ENCODE measurements around the gene GLMP. TPM values are rescaled to one million over a fixed set of nuclear protein-coding genes. Genes with fewer than 3 reads are reported as not detected.
A peak's percentile ranks its signal among the peaks of the same experiment; 100 is the strongest.

The GLMP gene
- total RNA-seq, 1 experiment from 2014 or later = 60.3 TPM

DNA sequence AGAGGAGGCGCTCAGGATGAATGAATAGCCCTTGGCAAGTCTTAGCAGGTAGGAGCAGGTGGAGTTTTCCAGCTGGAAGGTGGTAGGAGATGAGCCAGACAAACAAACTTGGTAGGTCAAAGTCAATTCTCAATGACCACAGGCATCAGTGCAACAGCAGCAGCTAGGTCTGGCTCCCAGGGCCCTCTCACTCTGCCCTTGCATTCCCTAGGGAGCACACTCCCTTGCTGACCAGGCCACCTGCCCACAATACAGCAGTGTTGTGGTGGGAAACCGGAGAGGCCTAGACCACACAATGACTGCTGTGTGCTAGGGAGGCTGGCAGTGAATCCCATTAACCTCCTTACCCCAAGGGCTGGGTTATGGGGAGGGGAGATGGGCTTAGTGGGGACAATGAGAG, 34.6 kb downstream of the GLMP start (continued):
- no peak for TF ChIP-seq ATF2 (CRISPR knock-in tag; IDR thresholded peaks at IDR 0.05; ENCODE audit: borderline replicate concordance, low read depth)

DNA sequence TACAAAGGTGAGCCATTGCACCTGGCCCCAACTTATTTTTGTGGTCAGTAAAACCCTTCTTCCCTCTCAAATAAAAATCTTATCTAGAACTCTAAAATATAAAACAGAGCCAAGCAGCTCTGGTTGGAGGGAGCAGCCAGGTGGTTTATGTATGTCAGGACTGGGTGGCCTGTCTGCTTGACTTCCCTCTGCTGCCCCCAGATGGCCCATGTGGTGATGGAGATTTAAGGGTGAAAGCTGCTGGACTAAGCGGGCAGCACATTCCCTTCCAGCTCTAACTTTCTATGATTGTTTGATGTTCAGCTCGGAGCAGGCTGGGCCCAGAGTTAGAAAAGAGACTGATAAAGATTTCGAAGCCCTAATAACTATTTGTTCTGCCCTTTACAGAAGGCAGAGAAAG, 35.7 kb downstream of the GLMP start:
- peak; percentile 52 for ATAC-seq
- ChIA-PET CTCF (interaction anchor here (0.5 to 1.8 kb wide), 13 partner anchors 9 to 122 kb away, joined by 3 to 9 read pairs (median 4); partner anchors contain the start of genes PAQR6 and PMF1), POLR2A (no interaction called here)
- Mint-ChIP-seq H3K4me1 (no peaks in the 10 kb centered on the region), H3K27me3 (ENCODE audit: low read depth) (no peaks in the 10 kb centered on the region), H3K27ac (no peak overlapping the region), H3K9me3 (no peaks in the 10 kb centered on the region), H3K36me3 (peaks cover 74% of the 10 kb centered on the region), H3K4me3 (no peak overlapping the region)
- no peak for DNase-seq (ENCODE audit: low spot score)
- TF ChIP-seq ZBTB43 (CRISPR knock-in tag; IDR thresholded peaks at IDR 0.05) (no peak), ZNF281 (CRISPR knock-in tag; IDR thresholded peaks at IDR 0.05) (no peak)
- TF ChIP-seq, protein P1, sequence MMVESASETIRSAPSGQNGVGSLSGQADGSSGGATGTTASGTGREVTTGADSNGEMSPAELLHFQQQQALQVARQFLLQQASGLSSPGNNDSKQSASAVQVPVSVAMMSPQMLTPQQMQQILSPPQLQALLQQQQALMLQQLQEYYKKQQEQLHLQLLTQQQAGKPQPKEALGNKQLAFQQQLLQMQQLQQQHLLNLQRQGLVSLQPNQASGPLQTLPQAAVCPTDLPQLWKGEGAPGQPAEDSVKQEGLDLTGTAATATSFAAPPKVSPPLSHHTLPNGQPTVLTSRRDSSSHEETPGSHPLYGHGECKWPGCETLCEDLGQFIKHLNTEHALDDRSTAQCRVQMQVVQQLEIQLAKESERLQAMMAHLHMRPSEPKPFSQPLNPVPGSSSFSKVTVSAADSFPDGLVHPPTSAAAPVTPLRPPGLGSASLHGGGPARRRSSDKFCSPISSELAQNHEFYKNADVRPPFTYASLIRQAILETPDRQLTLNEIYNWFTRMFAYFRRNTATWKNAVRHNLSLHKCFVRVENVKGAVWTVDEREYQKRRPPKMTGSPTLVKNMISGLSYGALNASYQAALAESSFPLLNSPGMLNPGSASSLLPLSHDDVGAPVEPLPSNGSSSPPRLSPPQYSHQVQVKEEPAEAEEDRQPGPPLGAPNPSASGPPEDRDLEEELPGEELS (CRISPR knock-in tag; IDR thresholded peaks at IDR 0.05) = no peak
- TF ChIP-seq, protein P2, sequence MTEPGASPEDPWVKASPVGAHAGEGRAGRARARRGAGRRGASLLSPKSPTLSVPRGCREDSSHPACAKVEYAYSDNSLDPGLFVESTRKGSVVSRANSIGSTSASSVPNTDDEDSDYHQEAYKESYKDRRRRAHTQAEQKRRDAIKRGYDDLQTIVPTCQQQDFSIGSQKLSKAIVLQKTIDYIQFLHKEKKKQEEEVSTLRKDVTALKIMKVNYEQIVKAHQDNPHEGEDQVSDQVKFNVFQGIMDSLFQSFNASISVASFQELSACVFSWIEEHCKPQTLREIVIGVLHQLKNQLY (CRISPR knock-in tag; IDR thresholded peaks at IDR 0.05) = no peak

- no peak for DNase-seq (ENCODE audit: low spot score)
- no peaks in the 10 kb centered on the region for H3K4me1 Mint-ChIP-seq
- TF ChIP-seq FOXK1 (CRISPR knock-in tag; IDR thresholded peaks at IDR 0.05) = no peak
- no peak for TF ChIP-seq ZNF263 (CRISPR knock-in tag; IDR thresholded peaks at IDR 0.05; ENCODE audit: low read depth)
- TF ChIP-seq ZNF219 (CRISPR knock-in tag; IDR thresholded peaks at IDR 0.05; ENCODE audit: borderline replicate concordance) = no peak
- TF ChIP-seq NFATC4 (CRISPR knock-in tag; IDR thresholded peaks at IDR 0.05) = no peak
- TF ChIP-seq PRRX2 (CRISPR knock-in tag; IDR thresholded peaks at IDR 0.05) = no peak
- no peak for TF ChIP-seq CBFB (CRISPR knock-in tag; IDR thresholded peaks at IDR 0.05; ENCODE audit: low read depth)
- TF ChIP-seq ZNF396 (CRISPR knock-in tag; IDR thresholded peaks at IDR 0.05; ENCODE audit: borderline replicate concordance) = no peak
- TF ChIP-seq NR2C2 (CRISPR knock-in tag; IDR thresholded peaks at IDR 0.05) = no peak
- TF ChIP-seq ATF2 (CRISPR knock-in tag; IDR thresholded peaks at IDR 0.05; ENCODE audit: borderline replicate concordance, low read depth) = no peak
- TF ChIP-seq SMAD3 (CRISPR knock-in tag; IDR thresholded peaks at IDR 0.05; ENCODE audit: borderline replicate concordance) = no peak
- TF ChIP-seq MXD4 (CRISPR knock-in tag; IDR thresholded peaks at IDR 0.05; ENCODE audit: borderline replicate concordance) = no peak
- TF ChIP-seq CREM (CRISPR knock-in tag; IDR thresholded peaks at IDR 0.05) = no peak
- TF ChIP-seq, protein P3, sequence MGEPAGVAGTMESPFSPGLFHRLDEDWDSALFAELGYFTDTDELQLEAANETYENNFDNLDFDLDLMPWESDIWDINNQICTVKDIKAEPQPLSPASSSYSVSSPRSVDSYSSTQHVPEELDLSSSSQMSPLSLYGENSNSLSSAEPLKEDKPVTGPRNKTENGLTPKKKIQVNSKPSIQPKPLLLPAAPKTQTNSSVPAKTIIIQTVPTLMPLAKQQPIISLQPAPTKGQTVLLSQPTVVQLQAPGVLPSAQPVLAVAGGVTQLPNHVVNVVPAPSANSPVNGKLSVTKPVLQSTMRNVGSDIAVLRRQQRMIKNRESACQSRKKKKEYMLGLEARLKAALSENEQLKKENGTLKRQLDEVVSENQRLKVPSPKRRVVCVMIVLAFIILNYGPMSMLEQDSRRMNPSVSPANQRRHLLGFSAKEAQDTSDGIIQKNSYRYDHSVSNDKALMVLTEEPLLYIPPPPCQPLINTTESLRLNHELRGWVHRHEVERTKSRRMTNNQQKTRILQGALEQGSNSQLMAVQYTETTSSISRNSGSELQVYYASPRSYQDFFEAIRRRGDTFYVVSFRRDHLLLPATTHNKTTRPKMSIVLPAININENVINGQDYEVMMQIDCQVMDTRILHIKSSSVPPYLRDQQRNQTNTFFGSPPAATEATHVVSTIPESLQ (CRISPR knock-in tag; IDR thresholded peaks at IDR 0.05) = no peak
- TF ChIP-seq ZNF416 (CRISPR knock-in tag; IDR thresholded peaks at IDR 0.05) = no peak
- no peak for TF ChIP-seq PREB (CRISPR knock-in tag; IDR thresholded peaks at IDR 0.05; ENCODE audit: borderline replicate concordance)
- H3K27ac Mint-ChIP-seq = no peak overlapping the region
- no peaks in the 10 kb centered on the region for H3K27me3 Mint-ChIP-seq (ENCODE audit: low read depth)
- H3K9me3 Mint-ChIP-seq = no peaks in the 10 kb centered on the region
- ChIA-PET CTCF (interaction anchor here (0.6 to 1.8 kb wide), 4 partner anchors 10 to 92 kb away, joined by 3 to 9 read pairs (median 6); partner anchors contain the start of gene PAQR6), POLR2A (no interaction called here)
- H3K36me3 Mint-ChIP-seq = peaks cover 73% of the 10 kb centered on the region
- ATAC-seq = no peak
- no peak overlapping the region for H3K4me3 Mint-ChIP-seq
Measured at GRCh38 chr1:156258859-156259258, 36.6 kb downstream of the GLMP start.
